GM21447 (cell line): Measurements from ENCODE around the gene KIAA0513.
A peak's percentile ranks its signal among the peaks of the same experiment; 100 is the strongest.
"Not testable (repeated sequence)": the region's sequence is repeated elsewhere in the genome, so short reads cannot be mapped to it uniquely, and the experiment has no call there.

Experiments used
- ATAC-seq: cut with Tn5 transposase; IDR thresholded peaks from one replicate; pipeline ENCODE4 v1.9.1; 2021; ENCODE audit not compliant: unreplicated experiment

The KIAA0513 gene

GRCh38 chr16:85027958-85028684 is 526 bp downstream of the KIAA0513 start:
- peak; percentile 30 for ATAC-seq

- no peak for ATAC-seq
Measured at GRCh38 chr16:85028685-85029407, 1.3 kb downstream of the KIAA0513 start.

- no peak for ATAC-seq
Measured at GRCh38 chr16:85029408-85029784, 1.8 kb downstream of the KIAA0513 start.

GRCh38 chr16:85029981-85030401 is 2.4 kb downstream of the KIAA0513 start:
- no peak for ATAC-seq

GRCh38 chr16:85031451-85031850 is 3.9 kb downstream of the KIAA0513 start:
- ATAC-seq = no peak

GRCh38 chr16:85032187-85032586 is 4.6 kb downstream of the KIAA0513 start:
- ATAC-seq = not testable (repeated sequence)

GRCh38 chr16:85033171-85033570 is 5.6 kb downstream of the KIAA0513 start:
- ATAC-seq = no peak

- ATAC-seq = no peak
Measured at GRCh38 chr16:85034591-85035433, 7.2 kb downstream of the KIAA0513 start.

GRCh38 chr16:85036236-85037049 is 8.8 kb downstream of the KIAA0513 start:
- no peak for ATAC-seq

GRCh38 chr16:85037050-85037410 is 9.4 kb downstream of the KIAA0513 start:
- ATAC-seq = no peak

GRCh38 chr16:85037721-85038120 is 10.1 kb downstream of the KIAA0513 start:
- ATAC-seq = no peak

- ATAC-seq = no peak
Measured at GRCh38 chr16:85040685-85041084, 13.1 kb downstream of the KIAA0513 start.

GRCh38 chr16:85041219-85042166 is 13.9 kb downstream of the KIAA0513 start:
- ATAC-seq = no peak

GRCh38 chr16:85042167-85042526 is 14.6 kb downstream of the KIAA0513 start:
- no peak for ATAC-seq

- no peak for ATAC-seq
Measured at GRCh38 chr16:85042606-85043005, 15.0 kb downstream of the KIAA0513 start.

GRCh38 chr16:85045077-85045476 is 17.5 kb downstream of the KIAA0513 start:
- no peak for ATAC-seq

- no peak for ATAC-seq
Measured at GRCh38 chr16:85045641-85046471, 18.3 kb downstream of the KIAA0513 start.

- ATAC-seq = no peak
Measured at GRCh38 chr16:85046472-85046916, 18.9 kb downstream of the KIAA0513 start.
